ENCODE results near the gene RIPK1. TPM values are rescaled to one million over a fixed set of nuclear protein-coding genes. Genes with fewer than 3 reads are reported as not detected.
"Not testable (repeated sequence)": the region's sequence is repeated elsewhere in the genome, so short reads cannot be mapped to it uniquely, and the experiment has no call there.

The RIPK1 gene
- polyA plus RNA-seq, 1 donor, result 10.8 TPM

GRCh38 chr6:3137057-3137777, 68.9 kb downstream of the RIPK1 start:
- no peak for DNase-seq

GRCh38 chr6:3137873-3138272, 69.6 kb downstream of the RIPK1 start:
- DNase-seq, result not testable (repeated sequence)

- DNase-seq, result no peak
Measured at GRCh38 chr6:3138341-3138740, 70.0 kb downstream of the RIPK1 start.

- peak; percentile 67 for DNase-seq
Measured at GRCh38 chr6:3139090-3139903, 71.0 kb downstream of the RIPK1 start.

- no peak for DNase-seq
Measured at GRCh38 chr6:3140201-3140600, 71.9 kb downstream of the RIPK1 start.

GRCh38 chr6:3142536-3142935, 74.2 kb downstream of the RIPK1 start:
- no peak for DNase-seq

- no peak for DNase-seq
Measured at GRCh38 chr6:3143158-3143557, 74.9 kb downstream of the RIPK1 start.

- no peak for DNase-seq
Measured at GRCh38 chr6:3144571-3144970, 76.3 kb downstream of the RIPK1 start.

GRCh38 chr6:3147914-3148757, 79.8 kb downstream of the RIPK1 start:
- DNase-seq, result no peak

GRCh38 chr6:3151691-3152090, 83.4 kb downstream of the RIPK1 start:
- DNase-seq, result no peak

GRCh38 chr6:3152689-3153088, 84.4 kb downstream of the RIPK1 start:
- no peak for DNase-seq

- DNase-seq, result not testable (repeated sequence)
Measured at GRCh38 chr6:3155416-3155815, 87.1 kb downstream of the RIPK1 start.

- not testable (repeated sequence) for DNase-seq
Measured at GRCh38 chr6:3156184-3157130, 88.2 kb downstream of the RIPK1 start.

GRCh38 chr6:3157131-3157933, 89.0 kb downstream of the RIPK1 start, which contains the start of gene TUBB2A:
TUBB2A (minus strand) TSS chr6:3157544; CDS start chr6:3157463, 81 bp downstream.
- DNase-seq, result peak; percentile 91

- DNase-seq, result no peak
Measured at GRCh38 chr6:3159805-3160781, 91.8 kb downstream of the RIPK1 start.

- DNase-seq, result no peak
Measured at GRCh38 chr6:3162067-3162497, 93.8 kb downstream of the RIPK1 start.

- DNase-seq, result peak; percentile 69
Measured at GRCh38 chr6:3162565-3163247, 94.4 kb downstream of the RIPK1 start.

- DNase-seq, result no peak
Measured at GRCh38 chr6:3163248-3163594, 94.9 kb downstream of the RIPK1 start.

- DNase-seq, result no peak
Measured at GRCh38 chr6:3164388-3164787, 96.1 kb downstream of the RIPK1 start.
